ENCODE data around the gene TMEM115. TPM values are rescaled to one million over a fixed set of nuclear protein-coding genes. Genes with fewer than 3 reads are reported as not detected.

TMEM115 gene, protein sequence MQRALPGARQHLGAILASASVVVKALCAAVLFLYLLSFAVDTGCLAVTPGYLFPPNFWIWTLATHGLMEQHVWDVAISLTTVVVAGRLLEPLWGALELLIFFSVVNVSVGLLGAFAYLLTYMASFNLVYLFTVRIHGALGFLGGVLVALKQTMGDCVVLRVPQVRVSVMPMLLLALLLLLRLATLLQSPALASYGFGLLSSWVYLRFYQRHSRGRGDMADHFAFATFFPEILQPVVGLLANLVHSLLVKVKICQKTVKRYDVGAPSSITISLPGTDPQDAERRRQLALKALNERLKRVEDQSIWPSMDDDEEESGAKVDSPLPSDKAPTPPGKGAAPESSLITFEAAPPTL
- total RNA-seq = 61.1 and 68.4 TPM in 2 replicates

DNA sequence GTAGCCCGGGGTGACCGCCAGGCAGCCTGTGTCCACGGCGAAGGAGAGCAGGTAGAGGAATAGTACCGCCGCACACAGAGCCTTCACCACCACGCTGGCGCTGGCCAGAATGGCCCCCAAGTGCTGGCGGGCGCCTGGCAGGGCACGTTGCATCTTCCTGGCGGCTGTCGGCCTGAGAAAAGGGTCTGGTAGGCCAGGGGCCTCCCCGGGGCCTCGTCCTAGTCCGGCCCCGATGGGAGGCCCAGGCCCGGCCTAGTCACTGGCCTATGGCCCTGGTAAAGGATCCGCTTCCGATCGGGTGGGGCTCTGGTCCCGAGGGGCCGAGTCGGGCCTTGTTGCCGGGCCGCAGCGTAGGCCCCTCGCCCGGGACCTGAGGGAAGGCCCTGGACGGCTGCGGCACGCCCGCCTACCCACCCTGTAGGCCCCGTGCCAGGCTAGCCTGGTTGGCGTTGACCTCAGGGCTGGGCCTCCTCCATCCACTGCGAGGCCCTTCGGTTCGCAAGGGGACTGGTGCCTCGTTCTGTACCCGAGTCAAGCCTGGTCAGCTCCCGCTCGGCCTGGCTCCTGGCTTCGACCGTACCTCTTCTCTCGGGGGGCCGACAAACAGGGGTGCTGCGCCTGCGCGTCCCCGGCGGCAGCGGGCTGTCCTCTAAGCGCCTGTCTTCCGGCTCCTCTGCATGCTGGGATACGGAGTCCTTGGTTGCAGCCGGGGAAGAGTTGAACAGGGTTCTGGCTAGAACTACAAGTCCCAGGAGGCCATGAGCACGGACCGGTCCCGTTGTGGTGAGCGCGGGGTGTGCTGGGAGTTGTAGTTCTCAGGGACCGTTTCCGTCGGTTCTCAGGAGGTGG lies at the start of gene TMEM115:
TMEM115 (minus strand) TSS at position 611 of the 849 bp plus-strand sequence; CDS start at position 153, 458 bp downstream.

DNA sequence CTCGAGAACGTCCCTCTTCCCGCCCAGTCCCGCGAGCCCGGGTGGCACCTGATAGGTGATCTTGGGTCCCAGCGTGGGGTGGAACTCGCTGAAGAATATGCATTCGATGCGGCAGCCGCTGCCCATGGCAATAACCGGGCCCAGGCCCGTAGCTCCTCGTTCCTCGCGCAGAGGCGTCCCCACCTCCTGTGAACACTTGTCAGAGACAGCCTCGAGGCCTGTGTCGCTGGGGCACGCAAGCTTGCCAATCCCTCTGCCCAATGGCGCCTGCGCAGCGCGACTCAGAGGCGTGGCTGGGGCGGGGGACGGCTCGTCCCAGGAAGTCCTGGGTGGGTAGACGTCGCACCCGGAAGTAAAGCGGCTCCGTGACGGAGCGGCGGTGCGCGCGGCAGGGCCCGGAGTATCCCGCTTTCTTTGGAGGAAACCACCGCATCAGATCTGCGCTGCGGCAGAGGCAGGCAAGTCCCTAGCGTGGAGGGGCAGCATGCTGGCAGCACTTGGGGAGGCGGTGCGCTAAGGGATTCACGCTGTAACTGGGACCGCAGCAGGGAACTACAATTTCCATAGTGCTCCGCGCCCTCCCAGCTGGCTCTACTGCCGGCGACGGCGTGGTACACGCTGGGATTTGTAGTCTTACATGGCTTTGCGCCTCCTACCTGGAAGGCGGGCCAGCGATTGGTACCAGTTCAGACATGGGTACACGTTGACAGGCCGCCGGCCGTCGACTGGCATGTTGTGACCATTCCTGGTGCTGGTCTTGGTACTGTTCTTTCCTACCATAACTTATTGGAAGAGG lies 8.6 kb downstream of the TMEM115 start, which contains the start of the genes CYB561D2 and NPRL2:
CYB561D2 (plus strand) TSS at position 336 of the 796 bp plus-strand sequence. CDS start 572 bp downstream, outside the sequence.
NPRL2 (minus strand) TSS at position 249 of the 796 bp plus-strand sequence; CDS start at position 126, 123 bp downstream.

DNA sequence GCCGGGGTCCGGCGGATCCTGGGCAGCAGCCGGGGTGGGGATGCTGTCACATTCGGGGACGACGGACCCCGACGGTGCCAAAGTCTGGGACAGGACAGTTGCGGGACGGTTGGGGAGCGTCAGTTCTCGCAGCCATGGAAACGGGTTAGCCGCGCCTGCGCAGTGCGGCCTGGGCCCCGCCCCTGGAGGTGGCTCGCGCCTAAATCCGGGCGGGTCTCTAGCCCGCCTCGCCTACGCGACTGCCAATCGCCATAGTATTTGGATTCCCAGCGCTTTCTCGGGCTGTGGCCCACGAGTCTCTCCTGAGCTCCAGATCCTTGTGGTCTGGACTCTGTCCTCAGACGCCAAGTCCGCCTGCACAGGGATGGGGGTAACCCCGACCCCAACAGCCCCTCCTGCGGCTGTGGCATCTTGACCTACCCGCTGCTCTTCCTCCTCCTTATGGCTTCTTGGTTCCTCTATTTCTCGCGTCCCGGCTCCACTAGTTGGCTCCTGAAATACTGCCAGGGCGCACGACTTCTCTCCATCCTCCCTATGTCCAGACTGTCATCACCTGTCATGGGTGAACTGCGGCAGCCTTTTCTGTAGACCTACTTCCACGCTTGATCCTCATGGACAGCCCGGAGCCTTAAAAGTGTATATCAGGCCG lies 13.6 kb downstream of the TMEM115 start, which contains the start of gene ZMYND10:
ZMYND10 (minus strand) TSS at position 147 of the 649 bp plus-strand sequence. CDS start 153 bp downstream, outside the sequence.

DNA sequence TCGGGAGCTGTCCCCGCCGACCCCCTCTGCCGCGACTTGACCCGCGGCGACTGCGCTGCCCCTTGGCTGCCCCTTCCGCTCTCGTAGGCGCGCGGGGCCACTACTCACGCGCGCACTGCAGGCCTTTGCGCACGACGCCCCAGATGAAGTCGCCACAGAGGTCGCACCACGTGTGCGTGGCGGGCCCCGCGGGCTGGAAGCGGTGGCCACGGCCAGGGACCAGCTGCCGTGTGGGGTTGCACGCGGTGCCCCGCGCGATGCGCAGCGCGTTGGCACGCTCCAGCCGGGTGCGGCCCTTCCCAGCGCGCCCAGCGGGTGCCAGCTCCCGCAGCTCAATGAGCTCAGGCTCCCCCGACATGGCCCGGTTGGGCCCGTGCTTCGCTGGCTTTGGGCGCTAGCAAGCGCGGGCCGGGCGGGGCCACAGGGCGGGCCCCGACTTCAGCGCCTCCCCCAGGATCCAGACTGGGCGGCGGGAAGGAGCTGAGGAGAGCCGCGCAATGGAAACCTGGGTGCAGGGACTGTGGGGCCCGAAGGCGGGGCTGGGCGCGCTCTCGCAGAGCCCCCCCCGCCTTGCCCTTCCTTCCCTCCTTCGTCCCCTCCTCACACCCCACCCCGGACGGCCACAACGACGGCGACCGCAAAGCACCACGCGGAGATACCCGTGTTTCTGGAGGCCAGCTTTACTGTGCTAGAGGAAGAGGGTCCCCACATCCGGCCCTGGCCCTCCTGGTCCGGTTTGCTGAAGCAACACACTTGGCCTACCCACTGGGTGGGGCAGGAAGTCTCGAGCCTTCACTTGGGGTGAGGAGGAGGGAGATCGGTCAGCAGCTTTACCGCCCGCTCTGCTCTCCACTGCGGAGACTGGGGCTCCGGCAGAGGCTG lies 18.6 kb downstream of the TMEM115 start, which contains the start of gene RASSF1:
RASSF1 (minus strand) TSS at position 389 of the 882 bp plus-strand sequence; CDS start at position 358, 31 bp downstream.

DNA sequence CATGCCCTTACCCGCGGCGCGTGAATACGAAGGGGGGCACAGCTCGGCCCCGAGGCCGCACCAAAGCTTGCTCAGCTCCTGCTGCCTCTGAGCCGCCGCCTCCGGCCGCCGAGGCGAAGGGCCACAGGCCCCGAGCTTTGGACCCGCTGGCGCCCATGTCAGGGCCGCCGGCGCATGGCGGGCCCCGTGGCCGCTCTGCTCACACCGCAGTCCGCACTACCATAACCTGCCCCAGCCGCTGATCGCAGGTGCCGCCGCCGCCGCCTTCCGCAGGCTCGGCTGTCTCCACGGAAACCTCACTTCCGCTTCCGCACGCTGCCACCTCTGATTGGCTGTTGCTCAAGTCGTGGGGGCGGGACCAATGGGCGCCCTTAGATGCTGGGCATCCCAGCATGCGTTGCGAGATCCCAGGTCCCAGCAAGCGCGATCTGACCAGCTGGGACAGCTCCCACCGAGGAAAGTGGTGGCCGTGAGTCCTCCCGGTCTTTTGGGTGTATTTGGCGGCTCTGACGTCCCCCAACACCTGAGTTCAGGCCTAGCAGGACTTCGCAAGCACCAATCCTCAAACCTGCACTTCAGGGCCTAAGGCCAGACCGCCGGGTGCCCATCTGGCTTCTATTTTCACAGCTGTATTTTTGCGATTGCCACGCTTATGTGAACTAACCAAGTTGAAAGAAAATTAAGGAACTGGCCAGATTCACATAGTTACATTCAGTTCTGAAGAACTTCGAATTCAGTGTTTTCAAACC lies 31.2 kb downstream of the TMEM115 start, which contains the start of gene TUSC2:
TUSC2 (minus strand) TSS at position 281 of the 749 bp plus-strand sequence; CDS start at position 157, 124 bp downstream.

DNA sequence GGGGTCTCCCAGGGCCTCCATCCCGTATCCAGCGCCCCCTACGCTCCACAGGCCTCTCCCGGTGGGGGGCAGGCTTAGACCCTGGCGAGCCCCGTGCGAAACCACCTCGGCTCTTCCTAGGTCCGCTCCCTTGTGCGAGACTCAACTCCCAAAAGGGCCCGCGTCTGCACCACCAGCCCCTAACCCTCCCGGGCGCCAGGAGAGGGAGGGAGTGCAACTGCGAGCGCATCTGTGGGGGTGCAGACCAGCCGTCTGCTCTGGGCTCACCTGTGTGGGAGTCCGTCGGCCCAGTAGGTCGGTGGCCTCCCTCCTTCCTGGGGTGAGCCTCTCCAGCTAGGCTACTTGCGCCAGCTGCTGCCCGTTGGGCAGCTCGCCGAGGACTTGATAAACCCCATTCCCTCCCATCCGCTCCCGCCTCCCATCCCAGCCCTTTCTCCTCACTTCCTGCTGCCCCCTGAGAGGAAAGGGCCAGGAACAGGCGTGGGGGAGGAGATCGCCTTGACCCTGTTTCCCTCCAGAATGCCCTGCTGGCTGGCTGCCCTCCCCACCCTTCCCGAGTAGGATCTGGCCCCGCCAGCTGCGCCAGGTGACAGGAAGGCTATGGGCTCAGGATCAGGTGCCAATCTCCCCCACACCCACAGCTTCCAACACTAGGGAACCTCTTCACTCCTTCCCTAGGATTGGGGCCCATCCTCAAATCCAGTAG lies 36.8 kb downstream of the TMEM115 start, which contains the start of gene HYAL2:
HYAL2 (minus strand) TSS at position 360 of the 706 bp plus-strand sequence. CDS start 2,256 bp downstream, outside the sequence.

Other genes starting within 250 kb of the TMEM115 start
- 160 and 166 TPM in 2 replicates for gene SEMA3F, start 204.2 kb downstream of the TMEM115 start, total RNA-seq
- 0.13 TPM in 1 of 2 replicates, not detected in the other for gene GNAT1, start 167.9 kb downstream of the TMEM115 start, total RNA-seq
- 0.20 TPM in 1 of 2 replicates, not detected in the other for gene SLC38A3, start 154.2 kb downstream of the TMEM115 start, total RNA-seq
- 644 and 665 TPM in 2 replicates for gene GNAI2, start 123.3 kb downstream of the TMEM115 start, total RNA-seq
- gene SEMA3B, start 90.4 kb downstream of the TMEM115 start, total RNA-seq = 0.05 TPM in 1 of 2 replicates, not detected in the other
- gene LSMEM2, start 80.4 kb downstream of the TMEM115 start, total RNA-seq = not detected in 2 replicates
- gene IFRD2, start 67.1 kb downstream of the TMEM115 start, total RNA-seq = 150 and 170 TPM in 2 replicates
- gene HYAL3, start 60.1 kb downstream of the TMEM115 start, total RNA-seq = 6.6 and 15.1 TPM in 2 replicates
- 11.6 and 16.2 TPM in 2 replicates for gene NAA80, start 60.1 kb downstream of the TMEM115 start, total RNA-seq
- 5.1 and 9.8 TPM in 2 replicates for gene HYAL1, start 55.9 kb downstream of the TMEM115 start, total RNA-seq
- 505 and 575 TPM in 2 replicates for gene HYAL2, start 36.8 kb downstream of the TMEM115 start, total RNA-seq
- 46.2 and 59.0 TPM in 2 replicates for gene TUSC2, start 31.3 kb downstream of the TMEM115 start, total RNA-seq
- 29.8 and 33.4 TPM in 2 replicates for gene RASSF1, start 18.7 kb downstream of the TMEM115 start, total RNA-seq
- not detected in 2 replicates for gene ZMYND10, start 13.8 kb downstream of the TMEM115 start, total RNA-seq
- 15.0 and 15.5 TPM in 2 replicates for gene NPRL2, start 8.7 kb downstream of the TMEM115 start, total RNA-seq
- gene CYB561D2, start 8.7 kb downstream of the TMEM115 start, total RNA-seq = 37.2 and 39.8 TPM in 2 replicates
- 0.05 TPM in 1 of 2 replicates, not detected in the other for gene CACNA2D2, start 144.1 kb upstream of the TMEM115 start, total RNA-seq
- 0.74 and 0.80 TPM in 2 replicates for gene C3orf18, start 208.2 kb upstream of the TMEM115 start, total RNA-seq
- gene HEMK1, start 210.0 kb upstream of the TMEM115 start, total RNA-seq = 8.0 and 9.3 TPM in 2 replicates

All from mammary microvascular endothelial cell (primary cell).